ENCODE results near the gene ESRRA.

ESRRA gene

DNA sequence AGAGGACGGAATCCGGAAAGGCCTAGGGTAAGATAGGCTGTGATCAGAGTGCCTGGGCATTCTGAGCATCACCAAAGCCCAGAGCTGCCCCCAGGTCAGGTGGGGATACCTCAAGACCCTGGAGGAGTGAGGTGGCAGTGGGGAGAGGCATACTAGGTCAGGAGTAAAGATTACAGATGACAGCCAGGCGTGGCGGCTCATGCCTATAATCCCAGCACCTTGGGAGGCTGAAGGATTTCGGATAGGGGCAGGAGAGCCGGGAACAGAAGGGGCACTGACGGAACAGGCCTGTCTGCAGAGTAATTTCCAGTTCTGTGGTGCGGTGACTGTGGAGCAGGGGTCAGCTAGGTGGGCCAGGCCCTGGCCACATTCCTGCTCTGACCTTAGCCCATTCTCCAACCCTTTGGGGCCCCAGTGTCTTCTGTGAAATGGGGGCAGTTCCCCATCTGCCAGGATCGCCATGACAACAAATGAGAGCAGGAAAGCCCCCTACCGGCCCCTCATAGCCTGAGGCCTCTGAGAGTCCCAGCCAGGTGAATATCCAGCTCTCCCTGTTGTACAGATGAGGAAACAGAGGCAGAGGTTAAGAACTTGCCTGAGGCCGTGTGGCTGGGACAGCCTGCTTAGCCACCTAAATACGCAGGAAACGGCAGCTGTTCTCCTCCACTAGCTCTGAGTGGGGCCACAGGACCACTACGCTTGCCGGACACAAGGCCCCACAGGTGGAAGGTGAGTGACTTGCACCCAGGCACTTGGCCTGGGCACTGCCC, 30.1 kb upstream of the ESRRA start:
- no peak for DNase-seq

DNA sequence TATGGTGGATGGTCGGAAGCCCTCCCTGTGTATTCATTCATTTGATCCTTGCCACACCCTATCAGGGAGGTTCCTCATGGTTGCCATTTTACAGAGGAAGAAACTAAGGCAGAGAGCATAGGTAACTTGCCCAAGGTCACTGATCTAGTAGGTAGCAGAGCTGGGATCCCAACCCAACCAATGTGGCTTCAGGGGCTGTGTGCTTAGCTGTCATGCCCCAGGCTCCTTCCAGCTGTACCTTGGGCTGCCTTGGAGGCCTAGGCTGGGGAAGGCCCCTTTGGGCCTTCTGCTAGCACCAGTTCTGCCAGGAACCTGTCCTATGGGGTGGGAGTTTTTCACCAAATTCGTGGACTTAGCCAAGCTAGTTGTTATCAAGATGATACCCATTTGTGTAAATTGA, 29.5 kb upstream of the ESRRA start:
- DNase-seq = no peak

DNA sequence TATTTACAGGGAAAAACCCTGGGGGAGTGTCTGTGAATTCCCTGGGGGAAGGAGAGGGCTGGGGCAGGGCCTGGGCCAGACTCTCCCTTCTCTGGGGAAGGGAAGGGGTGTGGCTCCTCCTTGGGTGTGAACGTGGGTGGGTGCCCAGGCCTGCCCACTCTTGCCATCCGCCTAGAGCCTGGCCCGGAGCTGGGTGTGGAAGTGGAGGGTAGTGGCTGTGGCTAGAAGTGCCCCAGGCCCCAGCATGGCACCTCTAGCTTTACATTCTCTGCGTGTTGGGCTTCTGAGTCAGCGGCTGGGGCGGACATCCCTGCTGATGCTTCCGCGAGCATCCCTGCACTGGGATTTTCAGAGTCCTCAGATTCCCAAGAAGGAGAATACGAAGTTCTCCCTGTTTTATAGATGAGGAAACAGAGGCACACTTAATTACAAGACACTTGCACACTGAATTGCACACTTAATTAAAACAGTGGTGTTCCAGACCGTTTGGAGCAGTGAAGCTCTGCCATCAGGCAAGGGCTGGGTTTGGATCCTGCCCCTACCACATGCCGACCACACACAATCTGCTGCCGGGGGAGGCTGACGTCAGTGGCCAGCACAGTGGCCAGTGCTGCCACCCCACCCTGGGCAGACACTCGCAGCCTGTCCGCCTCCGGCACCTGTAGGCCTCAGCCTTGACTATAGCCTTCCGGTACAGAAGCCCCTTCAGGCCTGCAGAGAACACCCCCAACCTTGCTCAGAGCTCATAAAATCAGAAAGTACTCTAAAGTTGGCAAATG, 28.5 kb upstream of the ESRRA start:
- DNase-seq = no peak

DNA sequence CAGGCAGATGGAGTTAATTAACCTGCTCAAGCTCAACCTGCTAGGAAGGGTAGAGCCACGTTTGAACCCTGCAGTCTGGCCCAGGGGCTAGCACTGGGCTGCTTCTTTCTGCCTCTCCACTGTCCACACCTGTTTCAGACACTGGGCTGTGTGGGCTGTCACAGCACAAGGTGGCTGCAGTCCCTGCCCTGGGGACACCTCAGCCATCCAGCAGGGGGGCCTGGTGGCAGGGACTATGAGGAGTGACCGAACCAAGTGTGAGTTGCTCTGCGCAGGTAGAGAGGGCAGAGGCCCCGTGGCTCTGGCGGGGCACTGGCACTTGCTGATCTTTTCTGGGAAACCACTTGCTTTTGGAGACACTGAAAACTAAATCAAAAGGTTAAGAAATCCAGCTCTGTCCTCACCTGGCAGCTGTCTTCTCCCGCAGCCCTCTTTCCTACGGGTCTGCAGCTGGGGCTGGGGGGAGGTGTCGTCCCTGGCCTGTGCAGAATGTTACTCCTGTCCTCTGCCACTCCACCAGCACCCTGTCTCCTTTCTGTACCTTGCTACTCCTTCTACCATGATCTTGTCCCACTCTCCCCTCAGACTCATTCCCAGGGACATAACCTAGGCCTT, 26.6 kb upstream of the ESRRA start:
- DNase-seq = no peak

DNA sequence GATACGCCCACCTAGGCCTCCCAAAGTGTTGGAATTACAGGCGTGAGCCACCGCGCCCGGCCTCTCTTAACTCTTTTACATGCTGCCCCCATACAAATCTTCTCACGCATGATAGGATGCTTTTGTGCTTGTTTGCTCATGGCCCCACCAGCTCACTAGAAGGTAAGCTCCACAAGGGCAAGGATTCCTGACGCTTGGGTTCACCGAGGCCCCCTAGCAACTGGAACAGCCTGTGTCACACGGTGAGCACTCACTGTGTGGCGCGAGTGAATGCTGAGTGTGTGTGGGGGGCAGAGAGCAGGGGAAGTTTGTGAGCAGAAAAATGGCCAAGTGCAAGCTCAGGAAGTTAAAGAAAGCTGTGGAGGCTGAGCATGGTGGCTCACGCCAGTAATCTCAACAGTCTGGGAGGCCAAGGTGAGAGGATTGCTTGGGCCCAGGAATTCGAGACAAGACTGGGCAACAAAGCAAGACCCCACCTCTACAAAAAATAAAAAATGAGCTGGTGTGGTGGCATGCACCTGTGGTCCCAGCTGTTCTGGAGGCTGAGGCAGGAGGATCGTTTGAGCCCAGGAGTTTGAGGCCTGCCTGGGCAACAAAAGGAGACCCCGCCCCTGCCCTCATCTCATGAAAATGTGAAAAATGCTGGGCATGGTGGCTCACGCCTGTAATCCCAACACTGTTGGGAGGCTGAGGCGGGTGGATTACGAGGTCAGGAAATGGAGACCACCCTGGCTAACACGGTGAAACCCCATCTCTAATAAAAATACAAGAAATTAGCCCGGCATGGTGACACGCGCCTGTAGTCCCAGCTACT, 23.2 kb upstream of the ESRRA start:
- DNase-seq = no peak

DNA sequence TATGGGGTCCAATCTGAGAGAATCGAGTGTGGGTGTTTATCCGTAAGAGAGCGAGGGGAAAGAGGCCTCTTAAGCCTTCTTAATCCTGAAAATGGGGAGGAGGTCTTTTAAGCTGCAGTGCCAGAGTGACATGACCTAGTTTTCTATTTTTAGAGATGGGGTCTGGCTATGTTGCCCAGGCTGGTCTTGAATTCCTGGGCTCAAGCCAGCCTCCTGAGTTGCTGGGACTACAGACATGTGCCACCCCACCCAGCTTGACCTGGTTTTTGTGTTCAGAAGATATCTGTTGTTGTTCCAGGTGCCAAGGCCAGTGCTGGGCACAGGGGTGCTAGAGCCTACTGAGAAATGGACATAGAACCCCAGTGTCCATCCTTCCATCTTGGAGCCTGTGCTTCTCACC, 22.2 kb upstream of the ESRRA start:
- no peak for DNase-seq

DNA sequence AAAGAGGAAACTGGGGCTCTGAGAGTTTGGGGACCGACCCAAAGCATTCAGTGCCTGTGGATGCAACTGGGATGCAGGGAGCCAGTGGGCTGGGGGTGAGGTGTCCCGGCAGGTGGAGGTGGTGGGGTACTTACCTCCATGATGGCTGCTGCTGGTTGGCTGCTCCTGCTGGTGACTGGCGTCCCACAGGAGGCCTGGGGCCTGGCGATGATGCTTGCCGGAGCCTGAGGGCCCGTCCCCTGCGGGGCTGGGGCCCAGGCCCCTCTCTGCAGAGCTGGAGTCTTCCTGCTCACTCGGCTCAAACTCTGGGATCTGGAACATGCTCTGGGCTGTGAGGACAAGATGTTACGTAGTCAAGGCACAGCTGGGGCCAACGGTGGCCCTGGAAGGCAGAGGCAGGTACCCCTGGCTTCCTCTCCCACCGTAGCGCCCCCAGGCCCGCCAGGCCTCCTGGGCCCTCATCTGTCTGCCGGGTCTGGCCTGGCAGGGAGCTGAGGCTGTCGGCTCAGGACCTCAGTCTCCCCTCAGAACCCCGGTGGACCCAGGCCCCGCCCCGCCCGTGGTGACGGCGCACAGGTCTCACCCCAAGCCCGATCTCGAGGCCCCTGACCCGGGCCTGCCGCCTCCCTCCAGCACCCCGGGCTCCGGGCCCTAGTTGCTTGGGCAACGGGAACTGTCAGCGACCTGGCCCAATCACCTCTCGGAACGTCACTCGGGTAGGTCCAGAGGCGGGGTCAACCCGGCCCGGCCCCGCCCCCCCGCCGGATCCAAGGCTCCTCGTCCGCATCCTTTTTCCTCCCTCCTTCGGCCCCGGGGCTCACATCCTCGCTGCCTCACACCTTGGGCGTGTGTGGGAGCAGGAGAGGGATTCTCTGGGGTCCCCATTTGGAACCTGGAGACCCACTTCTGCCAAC, 21.0 kb upstream of the ESRRA start, which contains the start of gene BAD:
Gene BAD, minus strand, starts transcription at position 618 of the 914 bp plus-strand sequence. Its CDS starts 297 bp downstream, at position 321.
- DNase-seq = peak; percentile 95 to 96

DNA sequence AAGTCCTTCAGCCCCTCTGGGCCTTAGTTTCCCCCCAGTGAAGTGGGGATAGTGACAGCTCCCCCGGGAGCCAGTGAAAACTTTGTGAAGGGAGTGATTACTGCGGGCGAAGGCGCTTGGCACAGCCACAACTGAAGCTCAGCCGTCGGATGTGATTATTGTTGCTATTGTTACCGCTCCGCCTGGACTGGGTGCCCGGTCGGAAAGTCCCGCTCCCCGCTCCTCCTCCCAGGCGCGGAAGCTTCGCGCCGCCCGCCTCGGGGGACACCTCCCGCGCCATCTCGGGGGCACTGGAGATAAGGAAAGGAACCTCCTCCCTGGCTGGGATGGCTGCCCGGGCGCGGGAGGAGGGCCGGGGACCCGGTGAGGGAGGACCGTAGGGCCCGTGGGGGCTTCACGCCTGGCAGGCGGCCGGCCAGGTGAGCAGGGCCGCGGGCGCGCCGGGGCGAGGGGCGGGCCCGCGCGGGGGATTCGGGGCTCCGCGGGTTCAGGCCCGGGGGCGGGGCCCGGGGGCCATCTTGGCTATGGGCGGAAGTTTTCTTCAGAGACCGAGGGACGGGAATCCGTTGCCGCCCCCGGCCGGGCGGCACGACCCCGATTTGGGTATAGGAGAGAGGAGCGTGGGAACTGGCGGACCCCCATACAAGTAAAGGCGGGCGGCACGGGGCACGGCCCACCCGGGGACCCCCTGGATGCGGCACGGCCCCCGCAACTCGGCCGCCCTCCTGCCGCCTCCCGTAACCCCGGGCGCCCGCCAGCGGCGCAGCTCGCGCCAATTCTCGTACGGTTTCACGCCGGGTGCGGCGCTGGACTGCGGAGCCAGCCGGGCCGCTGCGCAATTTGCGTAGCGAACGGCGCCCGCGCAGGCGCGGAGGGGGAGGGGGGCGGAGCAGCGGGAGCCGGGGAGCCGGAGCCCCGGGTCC, 20.1 kb upstream of the ESRRA start, which contains the start of gene GPR137:
Gene GPR137, plus strand, starts transcription at position 887 of the 923 bp plus-strand sequence. CDS start 677 bp downstream, outside the sequence.
- peak; percentile 95 to 97 for DNase-seq

DNA sequence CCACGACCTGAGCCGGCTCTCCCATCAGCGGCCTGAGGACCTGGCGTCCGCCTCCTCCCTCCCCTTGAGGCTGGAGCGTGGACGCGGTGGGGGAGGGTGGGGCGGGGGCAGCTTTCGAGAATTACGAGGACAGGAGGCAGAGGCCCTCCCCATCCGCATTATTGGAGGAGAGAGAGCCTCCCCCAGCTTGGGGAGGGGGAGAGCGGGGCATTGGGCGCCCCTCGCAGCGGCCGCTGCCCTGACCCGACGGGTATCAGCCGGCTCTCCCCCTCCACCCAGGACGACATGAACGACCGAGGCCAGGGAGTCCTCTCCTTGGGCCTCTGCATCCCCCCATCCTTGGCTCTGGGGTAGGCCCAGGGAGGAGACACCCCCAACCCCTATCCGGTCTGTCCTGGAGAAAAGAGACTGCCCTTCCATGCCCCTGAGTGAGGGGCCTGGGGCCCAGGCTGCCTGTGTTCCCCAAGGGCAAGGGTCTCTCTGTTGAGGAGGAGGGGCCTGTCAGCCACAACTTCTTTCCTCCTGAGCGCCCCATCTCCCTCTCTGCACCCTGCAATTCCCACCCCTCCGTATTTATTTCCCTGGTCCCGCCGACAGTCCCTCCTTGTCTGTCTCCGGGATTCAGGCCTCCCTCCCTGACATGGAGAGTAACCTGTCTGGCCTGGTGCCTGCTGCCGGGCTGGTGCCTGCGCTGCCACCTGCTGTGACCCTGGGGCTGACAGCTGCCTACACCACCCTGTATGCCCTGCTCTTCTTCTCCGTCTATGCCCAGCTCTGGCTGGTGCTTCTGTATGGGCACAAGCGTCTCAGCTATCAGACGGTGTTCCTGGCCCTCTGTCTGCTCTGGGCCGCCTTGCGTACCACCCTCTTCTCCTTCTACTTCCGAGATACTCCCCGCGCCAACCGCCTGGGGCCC, 19.2 kb upstream of the ESRRA start:
- DNase-seq = peak in 1 of 2 experiments; percentile 50

DNA sequence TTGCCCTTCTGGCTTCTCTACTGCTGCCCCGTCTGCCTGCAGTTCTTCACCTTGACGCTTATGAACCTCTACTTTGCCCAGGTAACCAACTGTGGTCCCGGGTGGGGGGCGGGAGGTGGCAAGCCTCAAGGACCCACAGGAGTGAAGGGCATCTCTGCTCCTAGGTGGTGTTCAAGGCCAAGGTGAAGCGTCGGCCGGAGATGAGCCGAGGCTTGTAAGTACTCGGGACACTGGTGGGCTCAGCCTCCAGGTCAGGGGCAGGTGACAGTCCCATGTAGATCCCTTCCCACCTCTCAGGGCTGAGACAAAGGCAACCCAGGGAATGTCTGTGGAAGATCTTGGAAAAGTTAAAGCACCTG, 18.5 kb upstream of the ESRRA start:
- no peak for DNase-seq

DNA sequence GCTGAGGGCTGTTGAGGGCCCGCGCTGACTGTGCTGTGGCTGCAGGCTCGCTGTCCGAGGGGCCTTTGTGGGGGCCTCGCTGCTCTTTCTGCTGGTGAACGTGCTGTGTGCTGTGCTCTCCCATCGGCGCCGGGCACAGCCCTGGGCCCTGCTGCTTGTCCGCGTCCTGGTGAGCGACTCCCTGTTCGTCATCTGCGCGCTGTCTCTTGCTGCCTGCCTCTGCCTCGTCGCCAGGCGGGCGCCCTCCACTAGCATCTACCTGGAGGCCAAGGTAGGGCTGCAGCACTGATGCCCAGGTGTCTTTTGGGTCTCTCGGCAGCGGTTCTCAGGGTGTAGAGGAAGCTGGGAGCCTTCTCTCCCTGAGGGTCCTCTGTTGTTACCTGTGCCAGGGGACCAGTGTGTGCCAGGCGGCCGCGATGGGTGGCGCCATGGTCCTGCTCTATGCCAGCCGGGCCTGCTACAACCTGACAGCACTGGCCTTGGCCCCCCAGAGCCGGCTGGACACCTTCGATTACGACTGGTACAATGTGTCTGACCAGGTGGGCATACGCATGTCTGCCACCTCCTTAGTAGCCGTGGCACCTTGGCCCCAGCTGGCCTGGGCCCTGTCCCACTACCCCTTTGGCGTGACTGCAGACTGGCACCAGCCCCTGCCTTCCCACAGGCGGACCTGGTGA, 17.5 kb upstream of the ESRRA start:
- DNase-seq = no peak

DNA sequence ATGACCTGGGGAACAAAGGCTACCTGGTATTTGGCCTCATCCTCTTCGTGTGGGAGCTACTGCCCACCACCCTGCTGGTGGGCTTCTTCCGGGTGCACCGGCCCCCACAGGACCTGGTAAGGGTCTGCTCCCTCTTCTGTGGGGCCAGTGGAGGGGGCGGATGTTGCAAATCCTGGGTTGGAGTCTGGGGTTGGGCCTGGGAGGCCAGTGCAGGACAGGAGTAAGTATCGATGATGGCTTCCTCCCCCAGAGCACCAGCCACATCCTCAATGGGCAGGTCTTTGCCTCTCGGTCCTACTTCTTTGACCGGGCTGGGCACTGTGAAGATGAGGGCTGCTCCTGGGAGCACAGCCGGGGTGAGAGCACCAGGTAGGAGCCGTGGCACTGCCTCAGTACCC, 17.0 kb upstream of the ESRRA start:
- no peak for DNase-seq

DNA sequence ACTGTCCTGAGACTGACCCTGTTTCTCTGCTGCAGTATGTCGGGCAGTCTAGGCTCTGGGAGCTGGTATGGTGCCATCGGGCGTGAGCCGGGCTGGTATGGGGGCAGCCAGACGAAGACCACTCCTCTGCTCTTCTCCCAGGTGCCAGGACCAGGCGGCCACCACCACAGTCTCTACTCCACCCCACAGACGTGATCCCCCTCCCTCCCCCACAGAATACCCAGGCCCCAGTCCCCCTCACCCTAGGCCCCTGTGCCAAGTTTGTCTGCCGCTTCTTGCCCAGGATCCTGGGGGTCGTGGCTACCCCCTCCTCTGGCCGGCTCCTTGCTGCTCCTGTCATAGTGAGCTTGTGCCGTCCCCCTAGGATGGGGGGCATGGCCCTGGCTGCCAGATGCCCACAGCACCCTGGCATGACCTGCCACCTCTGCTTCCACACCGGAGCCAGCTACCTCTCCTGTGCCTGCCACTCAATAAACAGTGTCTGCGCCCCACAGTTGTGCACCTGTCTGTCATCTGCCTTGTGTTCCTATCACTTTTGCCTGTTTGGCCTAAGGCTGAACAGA, 16.2 kb upstream of the ESRRA start:
- no peak for DNase-seq

DNA sequence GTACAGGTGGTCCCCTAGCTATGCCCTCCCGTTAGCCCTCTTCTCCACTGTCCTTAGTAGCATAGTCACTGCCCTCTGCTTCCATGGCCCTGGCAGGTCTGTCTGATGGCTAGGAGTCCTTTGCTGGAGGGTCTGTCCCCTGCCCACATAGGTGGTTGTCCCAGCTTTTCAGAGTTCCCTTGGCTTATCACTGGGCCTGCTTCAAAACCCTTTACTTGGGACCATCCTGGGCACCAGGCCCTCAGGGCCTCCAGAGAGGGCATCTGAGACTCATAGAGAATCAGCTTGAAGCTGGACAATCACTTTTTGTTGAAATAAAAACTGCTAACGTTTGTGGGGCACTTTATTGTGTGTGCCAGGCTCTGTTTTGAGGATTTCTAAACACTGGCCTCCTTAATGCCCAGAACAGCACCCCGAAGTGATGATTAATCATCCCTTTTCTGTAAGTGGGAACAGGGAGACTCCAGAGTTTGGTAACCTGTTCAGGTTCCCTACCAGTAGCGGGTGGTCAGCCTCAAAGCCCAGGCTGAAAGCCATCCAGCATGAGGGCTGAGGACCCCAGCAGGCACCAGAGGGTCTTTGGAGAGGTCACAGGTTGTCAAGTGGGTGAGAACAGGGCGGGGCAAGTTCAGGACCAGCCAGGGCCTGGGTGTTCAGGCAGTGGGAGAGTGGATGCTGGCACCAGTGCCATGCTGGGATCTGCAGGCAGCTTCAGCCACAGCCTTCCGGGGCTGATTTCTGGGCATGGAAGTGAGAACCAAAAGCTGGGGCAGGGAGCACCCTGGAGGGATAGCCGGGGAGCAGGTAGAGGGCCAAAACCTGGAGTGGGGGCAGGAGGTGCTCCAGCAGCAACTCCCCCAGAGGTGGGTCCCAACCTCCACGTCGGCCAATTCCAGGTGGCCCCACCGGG, 14.7 kb upstream of the ESRRA start:
- DNase-seq = no peak

DNA sequence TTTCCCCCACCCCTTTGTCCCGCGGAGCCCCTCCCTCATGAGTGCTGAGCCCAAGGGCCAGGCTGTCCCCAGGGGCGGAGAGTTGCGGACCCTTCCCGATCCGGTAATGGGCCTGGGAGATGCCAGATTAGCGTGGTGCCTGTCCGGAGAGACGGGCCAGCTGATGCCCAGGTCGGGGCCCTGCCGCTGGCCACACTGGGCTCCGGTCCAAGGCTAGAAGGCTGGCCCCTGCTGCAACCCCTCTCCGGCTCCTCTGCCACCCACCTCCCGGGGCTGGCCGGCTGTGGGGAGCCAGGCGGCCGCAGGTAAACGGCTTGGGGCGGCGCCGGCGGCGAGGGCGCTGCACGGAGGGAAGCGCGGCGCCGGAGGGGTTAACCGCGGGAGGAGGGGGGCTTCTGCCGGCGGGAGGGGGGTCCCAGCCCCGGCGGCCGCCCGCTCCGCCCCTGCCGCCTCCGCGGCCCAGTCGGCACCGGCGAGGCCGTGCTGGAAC, 14.0 kb upstream of the ESRRA start, which contains the start of gene KCNK4:
Gene KCNK4, plus strand, starts transcription at position 41 of the 490 bp plus-strand sequence. CDS start 1,717 bp downstream, outside the sequence.
- no peak for DNase-seq

DNA sequence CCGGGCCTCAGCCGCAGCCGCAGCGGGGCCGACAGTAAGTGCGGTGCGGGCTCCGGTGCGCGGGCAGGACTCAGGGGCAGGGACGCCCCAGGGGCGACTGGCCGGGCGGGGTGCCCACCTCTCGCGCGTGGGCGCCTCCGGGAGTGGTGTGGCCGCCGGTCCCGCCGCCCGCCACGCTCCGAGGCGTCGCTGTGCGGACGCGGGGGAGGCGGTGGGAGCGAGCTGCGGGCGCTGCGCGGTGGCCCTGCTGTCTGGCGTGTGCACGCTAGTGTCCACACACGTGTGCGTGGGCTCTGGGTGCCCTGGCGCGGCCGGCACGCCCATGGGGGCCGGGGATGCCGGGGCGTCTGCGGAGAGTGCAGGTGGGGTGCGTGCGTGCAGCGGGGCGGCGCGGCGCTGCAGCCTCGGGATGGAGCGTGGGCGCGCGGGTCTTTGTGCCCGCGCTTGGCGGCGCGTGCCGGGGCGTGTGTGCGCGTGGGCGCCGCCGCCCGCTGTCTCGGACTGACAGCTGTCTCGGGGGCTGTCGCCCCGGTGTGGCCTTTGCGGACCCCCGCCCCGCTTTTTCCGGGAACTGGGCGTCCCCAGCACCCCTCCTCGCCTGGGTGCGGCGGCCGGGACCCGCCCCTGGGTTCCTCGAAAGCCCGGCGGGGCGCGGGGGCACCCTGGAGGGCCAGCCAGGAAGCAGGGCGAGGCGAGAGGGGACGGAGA, 13.4 kb upstream of the ESRRA start:
- DNase-seq = no peak
